NCI-H345 treated with DMSO at 0.1 percent for 48 hours (cell line): ENCODE measurements around the gene TUBA8.
A peak's percentile ranks its signal among the peaks of the same experiment; 100 is the strongest.

ENCODE experiments used
- DNase-seq: peaks from one replicate; lab custom pipeline; 2025; ENCODE audit not compliant: unreplicated experiment; lab: John Stamatoyannopoulos, UW

The TUBA8 gene

GRCh38 chr22:18077087-18077638 lies 33.4 kb upstream of the TUBA8 start:
- DNase-seq = no peak

- peak; percentile 65 for DNase-seq
Measured at GRCh38 chr22:18077639-18078328, 32.8 kb upstream of the TUBA8 start, which contains the start of gene PEX26. TSS of gene PEX26 (plus strand) at chr22:18077990. CDS start at chr22:18078377, 387 bp downstream.

- DNase-seq = no peak
Measured at GRCh38 chr22:18078329-18079041, 32.1 kb upstream of the TUBA8 start.

- no peak for DNase-seq
Measured at GRCh38 chr22:18079706-18080233, 30.8 kb upstream of the TUBA8 start.

- DNase-seq = no peak
Measured at GRCh38 chr22:18081416-18081815, 29.2 kb upstream of the TUBA8 start.

GRCh38 chr22:18082467-18082866 lies 28.1 kb upstream of the TUBA8 start:
- no peak for DNase-seq

GRCh38 chr22:18083406-18083805 lies 27.2 kb upstream of the TUBA8 start:
- no peak for DNase-seq

GRCh38 chr22:18085188-18085587 lies 25.4 kb upstream of the TUBA8 start:
- no peak for DNase-seq

GRCh38 chr22:18087350-18087855 lies 23.2 kb upstream of the TUBA8 start:
- no peak for DNase-seq

- no peak for DNase-seq
Measured at GRCh38 chr22:18088825-18089568, 21.6 kb upstream of the TUBA8 start.

- no peak for DNase-seq
Measured at GRCh38 chr22:18090286-18090685, 20.3 kb upstream of the TUBA8 start.

- no peak for DNase-seq
Measured at GRCh38 chr22:18091478-18091877, 19.1 kb upstream of the TUBA8 start.

GRCh38 chr22:18091916-18092526 lies 18.6 kb upstream of the TUBA8 start:
- DNase-seq = no peak

GRCh38 chr22:18093661-18094060 lies 16.9 kb upstream of the TUBA8 start:
- no peak for DNase-seq

- DNase-seq = no peak
Measured at GRCh38 chr22:18095101-18095805, 15.4 kb upstream of the TUBA8 start.

GRCh38 chr22:18096823-18097222 lies 13.8 kb upstream of the TUBA8 start:
- no peak for DNase-seq

- DNase-seq = no peak
Measured at GRCh38 chr22:18100781-18101180, 9.8 kb upstream of the TUBA8 start.

GRCh38 chr22:18101536-18101935 lies 9.1 kb upstream of the TUBA8 start:
- no peak for DNase-seq

GRCh38 chr22:18103527-18104269 lies 6.9 kb upstream of the TUBA8 start:
- DNase-seq = no peak
